AML-193 (cell line): ENCODE measurements around the gene CALHM3.

Source experiments
- DNase-seq, 2 experiments: peaks; one replicate each; lab custom pipeline; 2025; lab: John Stamatoyannopoulos, UW

Gene CALHM3

GRCh38 chr10:103474077-103474476 is 5.0 kb downstream of the CALHM3 start:
- no peak for DNase-seq

DNA sequence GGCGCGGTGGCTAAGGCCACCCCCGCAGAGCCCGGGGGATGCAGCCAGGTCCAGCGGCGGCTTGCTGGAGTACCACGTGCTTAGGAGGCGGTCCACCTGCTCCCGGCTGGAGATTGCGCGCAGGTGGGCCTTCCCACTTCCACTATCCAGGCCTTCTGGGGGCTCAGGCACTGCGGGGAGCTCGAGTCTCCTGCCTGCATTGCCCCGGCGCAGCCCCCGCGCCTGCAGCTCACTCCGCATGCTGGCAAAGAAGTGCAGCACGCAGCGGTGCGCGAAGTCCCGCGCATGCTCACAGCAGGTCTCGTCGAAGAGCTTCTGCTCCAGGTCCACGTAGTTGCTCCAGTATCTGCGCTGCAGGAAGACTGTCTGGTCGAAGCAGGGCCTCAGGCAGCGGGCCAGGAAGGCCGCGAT is 5.8 kb downstream of the CALHM3 start:
- DNase-seq, result no peak

GRCh38 chr10:103472005-103472404 is 7.0 kb downstream of the CALHM3 start:
- DNase-seq, result no peak

DNA sequence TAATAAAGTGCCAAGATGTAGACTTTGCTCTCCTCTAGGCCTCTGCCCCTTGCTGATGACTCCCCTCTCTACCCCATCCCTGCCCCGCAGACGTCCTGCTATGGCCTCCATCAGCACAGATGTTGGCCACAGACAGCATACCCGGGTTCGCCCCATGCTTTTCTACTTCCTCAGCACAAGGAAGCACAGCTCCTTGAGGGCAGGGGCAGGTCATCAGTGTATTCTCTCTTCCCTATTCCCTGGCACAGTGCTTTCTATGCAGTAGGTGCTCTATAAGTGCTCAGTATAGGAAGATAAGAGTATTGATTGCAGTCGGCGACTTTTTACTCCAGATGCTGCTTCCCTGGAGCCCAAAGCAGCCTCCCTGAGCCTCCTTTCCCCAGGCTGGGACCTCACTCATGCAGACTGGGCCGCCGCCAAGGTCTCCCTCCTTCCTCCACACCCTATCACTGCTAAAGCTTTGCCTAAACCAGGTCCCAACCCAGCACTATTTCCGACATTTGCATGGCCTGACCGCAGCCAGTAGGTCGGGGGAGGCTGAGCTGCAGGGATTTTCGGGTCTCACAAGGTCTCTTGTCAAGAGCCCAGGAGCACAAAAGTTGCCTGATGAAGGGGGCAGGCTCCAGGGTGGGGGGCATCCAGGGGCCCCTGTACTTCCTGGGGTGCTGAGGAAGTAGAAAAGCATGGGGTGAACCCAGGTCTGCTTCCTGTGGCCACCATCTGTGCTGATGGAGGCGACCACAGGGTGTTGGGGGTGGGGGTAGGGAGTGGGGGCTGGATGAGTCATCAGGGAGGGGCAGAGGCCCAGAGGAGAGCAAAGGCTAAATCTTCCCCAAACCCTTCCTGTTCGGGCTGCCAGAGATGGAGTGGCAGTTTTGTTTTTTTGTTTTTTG is 8.0 kb downstream of the CALHM3 start:
- peak; percentile 78 to 87 for DNase-seq

- no peak for DNase-seq
Observed at GRCh38 chr10:103469201-103469600, 9.8 kb downstream of the CALHM3 start.

DNA sequence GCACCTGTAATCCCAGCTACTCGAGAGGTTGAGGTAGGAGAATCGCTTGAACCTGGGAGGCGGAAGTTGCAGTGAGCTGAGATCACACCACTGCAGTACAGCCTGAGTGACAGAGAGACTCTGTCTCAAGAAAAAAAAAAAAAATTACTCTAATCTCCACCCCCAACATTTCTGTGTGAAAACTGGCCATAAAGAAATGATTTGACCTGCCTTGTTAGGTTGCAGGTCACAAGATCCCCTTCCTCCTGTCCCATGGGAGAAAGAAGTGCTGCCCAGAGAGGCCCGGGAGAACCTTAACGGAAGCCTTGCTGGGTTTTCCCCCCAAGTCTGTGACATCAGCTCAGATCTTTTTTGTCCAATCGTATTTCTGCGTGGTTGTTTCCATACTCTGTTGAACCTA is 11.6 kb downstream of the CALHM3 start:
- no peak for DNase-seq

DNA sequence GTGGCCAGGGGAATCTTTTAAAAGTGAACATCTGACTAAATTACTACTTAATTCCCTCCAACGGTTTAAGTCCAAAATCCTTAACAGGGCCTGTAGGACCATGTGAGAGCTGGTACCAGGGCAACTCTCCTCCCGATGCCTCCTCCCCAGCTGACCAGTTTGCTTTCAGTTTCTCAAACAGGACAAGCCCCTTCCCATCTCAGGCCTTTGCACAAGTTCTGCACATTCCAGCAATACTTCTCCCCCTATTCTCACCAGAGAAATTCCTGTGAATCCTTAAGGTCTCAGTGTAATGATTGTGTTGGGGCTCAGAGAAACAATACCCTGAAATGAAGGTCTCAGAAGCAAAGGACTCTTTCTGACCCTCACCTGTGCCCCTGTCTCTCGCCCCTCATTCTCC is 12.3 kb downstream of the CALHM3 start:
- no peak for DNase-seq

DNA sequence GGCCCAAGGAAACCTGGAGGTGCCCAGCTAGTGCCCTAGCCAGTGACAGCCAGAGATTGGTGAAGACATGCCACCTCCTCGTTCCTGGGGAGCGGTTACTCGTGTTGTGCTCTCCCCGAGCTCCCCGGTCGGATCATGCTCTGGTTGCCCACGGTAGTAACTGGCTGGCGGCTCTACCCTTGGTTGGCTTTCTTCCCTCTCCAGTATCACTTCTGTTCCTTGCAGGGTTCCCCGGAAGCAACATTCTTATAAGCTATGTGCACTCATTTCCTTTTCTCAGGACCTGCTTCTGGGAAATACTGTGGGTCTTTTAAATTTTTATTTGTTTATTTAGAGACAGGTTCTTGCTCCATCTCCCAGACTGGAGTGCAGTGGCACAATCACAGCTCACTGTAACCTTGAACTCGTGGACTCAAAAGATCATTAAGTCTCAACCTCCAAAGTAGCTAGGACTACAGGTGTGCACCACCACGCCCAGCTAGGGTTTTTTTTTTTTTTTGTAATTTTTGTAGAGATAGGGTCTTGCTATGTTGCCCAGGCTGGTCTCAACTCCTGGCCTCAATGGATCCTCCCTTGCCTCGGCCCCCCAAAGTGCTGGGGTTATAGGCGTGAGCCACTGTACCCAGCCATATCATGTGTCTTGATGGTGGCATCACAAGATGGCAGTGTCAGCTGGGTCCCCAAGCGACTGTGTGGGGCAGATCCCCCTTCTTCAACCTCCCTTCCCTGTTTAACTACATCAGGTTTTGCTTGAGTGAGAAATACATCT is 13.4 kb downstream of the CALHM3 start:
- no peak for DNase-seq

DNA sequence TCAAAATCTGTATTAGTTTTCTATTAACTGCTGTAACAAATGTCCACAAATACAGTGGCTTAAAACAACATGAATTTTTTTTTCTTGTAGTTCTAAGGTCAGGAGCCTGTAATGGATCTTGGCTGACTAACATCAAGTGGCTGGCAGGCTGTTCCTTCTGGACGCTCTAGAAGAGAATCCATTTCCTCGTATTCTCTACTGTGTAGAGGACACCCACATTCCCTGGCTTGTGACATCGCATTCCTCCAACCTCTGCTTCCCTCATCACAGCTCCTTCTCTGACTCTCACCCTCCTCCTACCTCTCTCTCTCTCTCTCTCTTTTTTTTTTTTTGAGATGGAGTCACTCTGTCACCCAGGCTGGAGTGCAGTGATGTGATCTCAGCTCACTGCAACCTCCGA is 15.5 kb downstream of the CALHM3 start:
- DNase-seq, result no peak

- DNase-seq, result no peak
Observed at GRCh38 chr10:103459615-103460014, 19.4 kb downstream of the CALHM3 start.

DNA sequence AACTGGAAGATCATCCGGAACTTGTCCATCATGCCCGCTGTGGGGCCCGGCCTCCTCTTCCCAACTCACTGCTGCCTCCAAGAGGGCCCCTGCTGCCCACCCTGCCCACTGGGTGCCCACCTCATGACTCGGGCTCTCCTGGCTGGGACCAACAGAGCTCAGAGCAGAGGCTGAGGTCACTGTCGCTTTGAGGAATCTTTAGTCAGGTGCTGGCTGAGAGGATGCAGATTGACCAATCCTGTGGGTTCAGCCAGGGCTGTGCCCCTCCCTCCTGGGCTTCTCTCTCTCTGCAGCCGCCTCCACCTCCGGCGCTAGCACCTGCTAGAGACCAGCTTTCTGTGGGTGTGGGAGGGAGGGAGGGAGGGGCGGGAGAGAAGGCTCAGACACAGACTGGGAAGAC is 20.3 kb downstream of the CALHM3 start, which contains the start of gene CALHM1:
Gene CALHM1 (minus strand): TSS at position 181 of the 400 bp plus-strand sequence. CDS start 149 bp downstream, at position 32.
- DNase-seq, result no peak

DNA sequence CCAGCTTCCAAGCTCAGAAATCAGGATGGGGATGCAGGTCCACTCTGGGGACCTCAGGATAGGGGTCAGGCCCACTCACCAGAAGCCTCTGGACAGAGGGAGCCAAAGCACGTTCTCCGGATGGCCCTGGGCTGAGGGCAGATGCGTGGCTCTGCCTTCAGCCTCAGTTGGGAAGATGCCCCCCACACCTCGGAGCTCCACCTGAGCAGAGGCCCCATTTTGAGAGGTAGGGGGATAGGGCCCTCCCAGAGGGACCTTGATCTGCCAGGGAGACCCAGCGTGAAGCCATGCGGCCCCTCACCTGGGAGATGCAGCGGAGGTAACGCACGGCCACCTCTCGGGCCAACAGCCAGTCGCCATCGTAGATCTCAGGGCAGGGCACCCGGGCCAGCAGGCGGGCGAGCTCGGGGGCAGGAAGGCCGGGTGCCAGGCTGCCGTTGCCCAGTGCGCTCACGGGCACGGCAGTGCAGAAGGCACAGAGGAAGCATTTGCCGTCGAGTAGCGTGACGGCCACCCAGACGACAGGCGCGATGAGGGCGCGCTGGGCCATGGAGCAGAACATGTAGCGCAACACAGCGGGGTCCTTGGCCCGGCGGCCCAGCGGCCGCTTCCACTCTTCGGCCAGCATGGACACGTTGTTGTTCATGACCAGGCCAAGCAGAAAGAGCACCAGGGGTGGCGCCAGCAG is 21.0 kb downstream of the CALHM3 start:
- DNase-seq, result no peak

DNA sequence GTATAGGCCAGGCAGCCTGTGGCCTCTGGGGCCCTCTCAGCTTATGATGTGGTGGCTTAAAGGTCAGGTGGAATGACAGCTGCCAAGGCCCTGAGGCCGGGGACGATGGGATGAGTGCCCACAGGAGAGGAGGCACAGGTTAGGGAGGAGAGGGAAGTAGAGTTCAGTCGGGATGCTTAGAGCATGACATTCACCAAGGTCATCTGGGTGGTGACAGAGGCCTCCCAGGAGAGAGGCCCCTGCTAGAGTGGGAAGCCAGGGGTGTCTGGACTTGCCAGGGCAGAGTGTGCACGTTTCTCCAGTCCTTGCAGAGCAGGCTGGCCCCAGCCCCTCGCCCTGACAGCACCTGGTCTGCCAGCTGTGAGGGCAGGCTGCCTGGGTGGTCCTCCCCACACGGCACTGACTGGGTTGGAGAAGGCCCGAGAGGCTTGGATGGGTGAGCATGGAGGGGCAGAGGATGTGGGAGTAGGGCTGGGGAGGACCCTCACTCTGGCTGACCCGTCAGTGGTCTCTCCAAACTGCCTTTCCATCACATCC is 21.8 kb downstream of the CALHM3 start:
- no peak for DNase-seq

- DNase-seq, result no peak
Observed at GRCh38 chr10:103456074-103456660, 22.9 kb downstream of the CALHM3 start.

GRCh38 chr10:103455235-103455634 is 23.8 kb downstream of the CALHM3 start:
- DNase-seq, result no peak

- no peak for DNase-seq
Observed at GRCh38 chr10:103454026-103454425, 25.0 kb downstream of the CALHM3 start.

- DNase-seq, result no peak
Observed at GRCh38 chr10:103452506-103453230, 26.4 kb downstream of the CALHM3 start.

DNA sequence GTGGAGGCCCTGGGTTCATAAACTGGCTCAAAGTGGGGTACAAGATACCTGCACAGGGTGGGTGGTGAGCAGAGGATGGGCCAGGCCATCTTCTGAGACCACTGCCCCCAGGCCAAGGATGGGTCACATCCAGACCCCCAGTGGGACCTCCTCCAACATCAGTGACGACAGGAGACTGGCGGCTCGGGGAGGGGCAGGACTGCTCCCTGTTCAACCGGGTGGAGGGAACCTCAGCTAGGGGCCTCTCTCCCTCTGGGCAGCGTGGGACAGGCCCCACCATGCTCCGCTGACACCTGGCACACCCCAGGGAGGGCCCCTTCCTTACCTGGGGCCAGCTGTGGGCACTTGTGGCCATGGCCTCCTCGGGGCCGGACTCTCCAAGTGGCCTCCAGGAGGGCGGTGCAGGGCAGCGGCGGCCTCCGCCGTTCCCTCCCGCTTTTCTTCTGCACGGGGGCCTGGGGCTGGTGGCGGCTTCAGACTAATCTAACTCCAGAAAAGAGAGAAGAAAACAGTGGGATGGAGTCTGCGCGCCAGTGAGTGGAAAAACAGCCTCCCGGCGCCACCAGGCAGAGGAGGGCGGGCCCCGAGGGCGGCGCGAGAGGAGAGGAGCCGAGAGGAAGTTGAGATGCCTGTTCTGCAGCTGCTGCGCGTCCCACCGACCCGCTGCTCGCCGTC is 27.1 kb downstream of the CALHM3 start, which contains the start of gene CALHM2:
Gene CALHM2 (minus strand): TSS at position 540 of the 675 bp plus-strand sequence. CDS start 2,429 bp downstream, outside the sequence.
- DNase-seq, result peak; percentile 44 to 49

DNA sequence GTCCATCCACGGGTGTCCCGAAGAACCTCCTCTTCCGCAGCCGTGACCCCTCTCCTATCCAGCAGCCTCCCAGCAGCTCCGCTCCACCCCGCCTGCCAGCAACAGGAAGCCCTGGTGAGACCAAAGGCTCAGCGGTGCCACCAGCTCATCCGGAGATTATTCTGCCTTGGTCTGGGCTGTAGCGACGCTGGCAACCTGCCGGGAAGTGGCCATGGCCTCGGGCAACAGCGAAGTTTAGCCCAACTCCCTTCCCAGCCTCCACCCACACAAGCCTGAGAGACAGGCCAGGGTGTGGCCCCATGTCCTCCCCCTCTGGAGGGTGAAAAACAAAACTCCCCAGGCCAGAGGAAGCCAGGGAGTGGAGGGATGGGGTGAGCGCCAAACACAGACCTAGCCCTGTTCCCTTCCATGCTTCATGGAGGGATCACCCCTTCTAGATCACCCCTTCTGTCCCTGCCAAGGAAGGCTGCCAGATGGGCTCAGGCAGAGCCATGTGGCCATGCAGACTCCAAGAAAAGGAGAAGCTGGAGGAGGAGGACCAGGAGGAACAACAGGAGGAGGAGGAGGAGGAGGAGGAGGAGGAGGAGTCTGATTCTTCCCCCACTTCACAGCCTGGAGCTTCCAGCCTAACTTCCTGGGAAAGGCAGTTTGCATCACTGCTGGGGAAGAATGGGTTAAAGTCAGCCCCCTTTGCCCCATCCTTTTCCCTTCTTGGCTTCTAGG is 27.8 kb downstream of the CALHM3 start:
- DNase-seq, result peak; percentile 80 to 85
